ENCODE data around the gene RNF157.

RNF157 gene

GRCh38 chr17:76171706-76172105 lies 68.6 kb downstream of the RNF157 start:
- peak overlapping the region; percentile 18; the same call in 1 of the 2 replicates for H3K27ac ChIP-seq
- no peak for TF ChIP-seq ZFX (IDR thresholded peaks at IDR 0.05)
- TF ChIP-seq CTCF (conservative IDR thresholded peaks at IDR 0.05): no peak

- TF ChIP-seq CTCF (conservative IDR thresholded peaks at IDR 0.05) (no peak), ZFX (IDR thresholded peaks at IDR 0.05) (no peak)
- H3K27ac ChIP-seq: 0 out of 2 replicates have a peak overlapping the region, but pooled peaks have one; percentile 6
These were observed 70.2 kb downstream of the RNF157 start for GRCh38 chr17:76170114-76170513.

GRCh38 chr17:76166906-76167305 lies 73.4 kb downstream of the RNF157 start:
- no peak overlapping the region for H3K27ac ChIP-seq

GRCh38 chr17:76166168-76166567 lies 74.1 kb downstream of the RNF157 start:
- no peak overlapping the region for H3K27ac ChIP-seq
- TF ChIP-seq CTCF (conservative IDR thresholded peaks at IDR 0.05) (no peak), ZFX (IDR thresholded peaks at IDR 0.05) (no peak)

More at GRCh38 chr17:76166906-76167305, 73.4 kb downstream of the RNF157 start:
- TF ChIP-seq ZFX (IDR thresholded peaks at IDR 0.05): no peak
- no peak for TF ChIP-seq CTCF (conservative IDR thresholded peaks at IDR 0.05)

GRCh38 chr17:76164331-76164730 lies 76.0 kb downstream of the RNF157 start:
- TF ChIP-seq CTCF (conservative IDR thresholded peaks at IDR 0.05) (no peak), ZFX (IDR thresholded peaks at IDR 0.05) (no peak)
- no peak overlapping the region for H3K27ac ChIP-seq

GRCh38 chr17:76163919-76164318 lies 76.4 kb downstream of the RNF157 start:
- TF ChIP-seq ZFX (IDR thresholded peaks at IDR 0.05) (no peak), CTCF (conservative IDR thresholded peaks at IDR 0.05) (no peak)
- H3K27ac ChIP-seq: no peak overlapping the region

GRCh38 chr17:76161619-76162266 lies 78.5 kb downstream of the RNF157 start:
- TF ChIP-seq CTCF (conservative IDR thresholded peaks at IDR 0.05): no peak
- TF ChIP-seq ZFX (IDR thresholded peaks at IDR 0.05): no peak
- peak overlapping the region; percentile 73 for H3K27ac ChIP-seq
